SHP77 (cell line): ENCODE results near the gene RELN.
"Not testable (repeated sequence)": the region's sequence is repeated elsewhere in the genome, so short reads cannot be mapped to it uniquely, and the experiment has no call there.

Experiments used
- DNase-seq, 2 experiments: peaks; one replicate each; lab custom pipeline; 2025; lab: John Stamatoyannopoulos, UW

The RELN gene

GRCh38 chr7:103989200-103989784 is at the start of gene RELN:
TSS of gene RELN (minus strand) at chr7:103989658. CDS start at chr7:103989356, 302 bp downstream.
- DNase-seq, result no peak

GRCh38 chr7:104038136-104038535 is 48.7 kb upstream of the RELN start:
- DNase-seq, result no peak

DNA sequence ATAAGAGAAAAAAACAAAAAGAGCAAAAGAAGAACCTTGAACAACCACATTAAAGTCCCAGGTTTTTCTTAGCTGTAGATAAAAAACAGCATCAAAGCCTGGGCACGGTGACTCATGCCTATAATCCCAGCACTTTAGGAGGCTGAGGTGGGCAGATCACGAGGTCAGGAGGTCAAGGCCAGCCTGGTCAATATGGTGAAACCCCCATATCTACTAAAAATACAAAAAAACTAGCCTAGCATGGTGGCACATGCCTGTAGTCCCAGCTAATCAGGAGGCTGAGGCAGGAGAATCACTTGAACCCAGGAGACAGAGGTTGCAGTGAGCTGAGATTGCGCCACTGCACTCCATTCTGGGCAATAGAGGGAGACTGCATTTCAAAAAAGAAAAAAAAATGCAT is 47.4 kb upstream of the RELN start:
- DNase-seq, result not testable (repeated sequence)

DNA sequence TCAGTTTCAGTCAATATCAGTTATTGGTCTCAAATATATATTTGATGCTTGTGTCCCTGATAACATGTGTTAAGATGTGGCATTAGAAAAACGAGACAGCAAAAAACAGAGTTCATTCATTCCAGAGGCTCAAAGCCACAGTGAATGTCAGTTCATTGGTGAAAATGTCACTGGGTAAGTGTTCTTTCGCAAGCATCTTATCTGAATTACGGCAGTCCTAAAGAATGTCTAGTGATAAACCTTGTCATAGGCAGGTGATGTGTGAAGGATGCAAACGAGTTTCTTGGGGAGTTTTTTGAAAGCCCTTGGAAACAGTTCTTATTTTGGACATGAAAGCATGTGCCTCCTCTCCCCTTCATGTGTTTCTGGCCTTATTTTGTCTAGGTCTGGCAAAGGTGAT is 45.9 kb upstream of the RELN start:
- no peak for DNase-seq

GRCh38 chr7:104034679-104035078 is 45.2 kb upstream of the RELN start:
- no peak for DNase-seq

- DNase-seq, result no peak
Observed at GRCh38 chr7:104033837-104034236, 44.4 kb upstream of the RELN start.

DNA sequence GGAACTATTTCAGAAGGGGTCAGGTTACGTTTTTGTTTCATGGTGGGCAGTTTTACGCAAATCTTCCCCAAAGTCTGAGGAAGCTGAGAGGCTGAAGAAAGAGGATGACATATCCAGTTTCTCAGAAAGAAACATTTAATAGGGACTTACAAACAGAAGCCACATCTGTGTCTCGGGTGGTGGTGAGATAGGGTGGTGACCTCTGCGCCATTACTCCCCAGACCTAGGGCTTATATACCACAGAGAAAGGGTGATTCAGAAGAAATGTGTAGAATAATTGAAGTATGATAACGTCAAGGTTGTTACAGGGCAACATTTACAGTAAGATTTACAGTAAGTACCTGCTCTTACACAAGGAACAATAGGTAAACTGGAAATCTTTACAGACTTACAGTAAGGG is 43.0 kb upstream of the RELN start:
- DNase-seq, result no peak

DNA sequence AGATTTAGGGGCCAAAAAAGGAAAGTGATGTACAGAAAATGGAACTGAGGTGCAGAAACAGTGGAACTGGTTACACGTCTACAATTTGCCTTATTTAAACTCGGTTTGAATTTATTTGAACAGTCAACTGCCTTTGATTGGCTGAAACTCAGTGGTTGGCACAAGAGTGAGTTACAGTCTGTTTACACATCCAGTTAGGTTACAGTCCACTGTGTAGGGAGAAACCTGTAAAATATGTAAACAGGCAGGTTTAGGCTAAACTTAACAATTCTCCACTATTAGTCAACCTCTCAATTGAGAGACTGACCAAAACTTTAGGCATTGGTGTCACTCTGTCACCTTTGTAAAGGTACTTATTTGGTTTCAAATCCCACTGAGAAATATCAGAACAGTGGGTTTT is 40.3 kb upstream of the RELN start:
- no peak for DNase-seq

- DNase-seq, result no peak
Observed at GRCh38 chr7:104024632-104025031, 35.2 kb upstream of the RELN start.

- DNase-seq, result peak in 1 of 2 experiments; percentile 19
Observed at GRCh38 chr7:104023100-104023499, 33.6 kb upstream of the RELN start.

GRCh38 chr7:104018425-104018824 is 29.0 kb upstream of the RELN start:
- no peak for DNase-seq

- DNase-seq, result no peak
Observed at GRCh38 chr7:104017001-104017400, 27.5 kb upstream of the RELN start.

- no peak for DNase-seq
Observed at GRCh38 chr7:104012835-104013234, 23.4 kb upstream of the RELN start.

DNA sequence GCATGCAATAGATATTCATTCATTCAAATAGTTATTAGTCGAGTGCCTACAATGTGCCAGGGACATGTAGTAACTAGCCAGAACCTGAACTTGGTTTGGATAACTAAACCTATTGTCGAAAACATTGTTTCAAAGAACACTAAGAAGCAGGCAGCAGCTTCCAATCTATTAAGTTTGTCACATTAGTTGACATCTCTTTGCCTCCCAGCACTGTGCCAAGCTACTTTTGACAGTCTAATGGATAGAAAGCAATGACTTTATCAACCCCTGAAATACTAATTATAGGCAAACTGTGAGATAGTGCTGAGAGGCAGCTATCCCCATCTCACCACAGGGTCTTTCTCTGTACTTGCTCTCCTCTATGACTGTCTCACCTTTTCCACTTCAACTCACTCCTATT is 22.4 kb upstream of the RELN start:
- DNase-seq, result no peak

GRCh38 chr7:104010052-104010909 is 20.8 kb upstream of the RELN start:
- DNase-seq, result no peak

DNA sequence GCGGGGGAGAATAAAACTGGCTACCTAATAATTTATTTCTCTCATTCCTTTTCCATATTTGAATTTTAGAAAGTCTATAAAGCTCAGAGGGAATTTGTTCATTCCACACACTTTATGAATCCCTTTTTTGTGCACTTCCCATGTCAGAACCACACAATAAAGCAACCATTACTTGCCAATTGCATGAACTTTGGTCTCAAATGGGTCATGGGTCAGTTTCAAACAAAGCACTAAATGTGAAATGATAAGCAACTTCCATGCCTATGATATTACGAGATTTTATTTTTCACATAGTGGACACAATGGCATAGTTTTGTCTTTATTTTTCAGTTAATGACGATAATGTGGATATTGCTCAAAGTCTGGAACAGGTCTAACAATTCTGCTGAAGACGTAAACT is 18.6 kb upstream of the RELN start:
- DNase-seq, result no peak

- DNase-seq, result no peak
Observed at GRCh38 chr7:104007614-104008013, 18.2 kb upstream of the RELN start.

DNA sequence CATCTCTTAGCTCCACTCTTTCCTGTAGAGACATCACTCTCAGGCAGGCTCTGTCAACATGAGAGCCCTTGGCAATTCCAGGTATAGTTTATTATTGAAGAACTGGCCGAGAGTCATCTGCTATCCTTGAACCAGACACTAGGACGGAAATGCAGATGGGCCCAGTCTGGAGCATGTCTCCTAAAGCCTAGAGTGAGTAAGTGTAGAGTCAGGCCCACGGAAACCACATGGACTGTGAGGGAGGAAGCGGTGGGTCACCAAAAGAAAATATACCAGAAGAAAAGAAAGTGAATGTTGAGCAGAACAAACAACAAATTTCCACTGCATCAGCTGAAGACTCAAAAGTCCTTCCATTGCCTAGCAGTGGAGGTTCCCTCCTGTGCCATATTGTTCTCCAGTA is 15.7 kb upstream of the RELN start:
- DNase-seq, result no peak

DNA sequence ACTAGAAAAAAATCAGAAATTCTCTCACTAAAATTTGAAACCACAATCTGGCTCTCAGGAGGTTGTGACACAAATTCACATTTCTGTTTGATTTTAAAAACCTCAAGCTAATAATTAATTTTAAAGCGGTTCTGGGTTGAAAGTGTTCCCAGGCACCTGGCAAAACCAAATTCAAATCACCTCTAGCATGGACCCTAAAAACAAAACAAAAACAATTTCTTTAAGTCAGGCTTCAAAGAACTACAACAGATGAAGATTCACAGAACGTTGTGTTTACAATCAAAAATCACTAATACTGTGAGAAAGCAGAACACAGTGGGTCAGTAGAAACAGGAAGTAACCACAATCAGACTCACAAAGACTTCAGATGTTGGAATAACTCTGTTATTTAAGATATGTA is 7.2 kb upstream of the RELN start:
- DNase-seq, result no peak

- DNase-seq, result no peak
Observed at GRCh38 chr7:103996017-103996551, 6.6 kb upstream of the RELN start.

GRCh38 chr7:103995554-103995953 is 6.1 kb upstream of the RELN start:
- no peak for DNase-seq

GRCh38 chr7:103993551-103993950 is 4.1 kb upstream of the RELN start:
- DNase-seq, result no peak

DNA sequence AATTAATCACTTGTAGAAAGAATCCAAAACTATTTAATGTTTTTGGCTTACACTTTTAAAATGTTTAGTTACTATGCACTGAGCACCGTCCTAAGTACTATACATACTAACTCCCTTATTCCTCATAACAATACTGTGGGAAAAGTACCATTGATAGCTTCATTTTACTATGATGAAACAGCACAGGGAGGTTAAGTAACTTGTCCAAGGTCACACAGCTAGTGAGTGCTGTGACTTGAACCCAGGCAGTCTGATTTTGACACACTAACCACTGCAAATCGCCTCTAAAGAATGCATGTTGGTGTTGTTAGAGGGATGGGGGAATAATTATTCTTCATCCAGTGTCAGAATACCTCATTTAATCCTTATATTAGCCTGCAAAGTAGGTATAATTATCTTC is 1.9 kb upstream of the RELN start:
- DNase-seq, result no peak
